WI38 (cell line): ENCODE data around the gene TMEM198.

Experiments used
- H3K4me3 ChIP-seq: 2 replicates; pipeline ENCODE4 v1.5.1; 2011; ENCODE audit warnings: low read depth, mild to moderate bottlenecking, control low read depth, low read length
- TF ChIP-seq, protein P1 (sequence below): IDR thresholded peaks from 2 replicates; pipeline ENCODE4 v1.5.1; 2012; ENCODE audit warnings: low read depth, mild to moderate bottlenecking, control low read depth, low read length

TMEM198 gene

DNA sequence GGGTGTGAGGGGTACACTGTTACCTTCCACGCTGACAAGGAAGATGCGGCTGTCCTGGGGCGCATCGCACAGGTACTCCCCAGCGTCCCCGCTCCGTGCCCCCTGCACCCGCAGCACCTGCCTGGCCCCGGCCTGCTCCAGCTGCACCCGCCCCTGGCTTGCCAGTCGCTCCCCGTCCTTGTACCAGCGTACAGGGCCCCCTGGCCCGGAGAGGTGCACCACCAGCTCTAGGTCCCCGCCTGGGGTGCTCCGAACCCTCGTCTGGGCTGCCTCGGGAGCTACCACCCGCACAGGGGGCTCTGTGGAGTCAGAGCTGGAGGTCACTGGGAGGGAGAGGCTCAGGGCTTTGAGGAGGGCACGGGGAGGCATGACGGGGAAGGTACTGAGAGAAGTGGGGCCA is 13.5 kb downstream of the TMEM198 start:
- no peak overlapping the region for H3K4me3 ChIP-seq
- TF ChIP-seq, protein P1, sequence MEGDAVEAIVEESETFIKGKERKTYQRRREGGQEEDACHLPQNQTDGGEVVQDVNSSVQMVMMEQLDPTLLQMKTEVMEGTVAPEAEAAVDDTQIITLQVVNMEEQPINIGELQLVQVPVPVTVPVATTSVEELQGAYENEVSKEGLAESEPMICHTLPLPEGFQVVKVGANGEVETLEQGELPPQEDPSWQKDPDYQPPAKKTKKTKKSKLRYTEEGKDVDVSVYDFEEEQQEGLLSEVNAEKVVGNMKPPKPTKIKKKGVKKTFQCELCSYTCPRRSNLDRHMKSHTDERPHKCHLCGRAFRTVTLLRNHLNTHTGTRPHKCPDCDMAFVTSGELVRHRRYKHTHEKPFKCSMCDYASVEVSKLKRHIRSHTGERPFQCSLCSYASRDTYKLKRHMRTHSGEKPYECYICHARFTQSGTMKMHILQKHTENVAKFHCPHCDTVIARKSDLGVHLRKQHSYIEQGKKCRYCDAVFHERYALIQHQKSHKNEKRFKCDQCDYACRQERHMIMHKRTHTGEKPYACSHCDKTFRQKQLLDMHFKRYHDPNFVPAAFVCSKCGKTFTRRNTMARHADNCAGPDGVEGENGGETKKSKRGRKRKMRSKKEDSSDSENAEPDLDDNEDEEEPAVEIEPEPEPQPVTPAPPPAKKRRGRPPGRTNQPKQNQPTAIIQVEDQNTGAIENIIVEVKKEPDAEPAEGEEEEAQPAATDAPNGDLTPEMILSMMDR, result no peak

DNA sequence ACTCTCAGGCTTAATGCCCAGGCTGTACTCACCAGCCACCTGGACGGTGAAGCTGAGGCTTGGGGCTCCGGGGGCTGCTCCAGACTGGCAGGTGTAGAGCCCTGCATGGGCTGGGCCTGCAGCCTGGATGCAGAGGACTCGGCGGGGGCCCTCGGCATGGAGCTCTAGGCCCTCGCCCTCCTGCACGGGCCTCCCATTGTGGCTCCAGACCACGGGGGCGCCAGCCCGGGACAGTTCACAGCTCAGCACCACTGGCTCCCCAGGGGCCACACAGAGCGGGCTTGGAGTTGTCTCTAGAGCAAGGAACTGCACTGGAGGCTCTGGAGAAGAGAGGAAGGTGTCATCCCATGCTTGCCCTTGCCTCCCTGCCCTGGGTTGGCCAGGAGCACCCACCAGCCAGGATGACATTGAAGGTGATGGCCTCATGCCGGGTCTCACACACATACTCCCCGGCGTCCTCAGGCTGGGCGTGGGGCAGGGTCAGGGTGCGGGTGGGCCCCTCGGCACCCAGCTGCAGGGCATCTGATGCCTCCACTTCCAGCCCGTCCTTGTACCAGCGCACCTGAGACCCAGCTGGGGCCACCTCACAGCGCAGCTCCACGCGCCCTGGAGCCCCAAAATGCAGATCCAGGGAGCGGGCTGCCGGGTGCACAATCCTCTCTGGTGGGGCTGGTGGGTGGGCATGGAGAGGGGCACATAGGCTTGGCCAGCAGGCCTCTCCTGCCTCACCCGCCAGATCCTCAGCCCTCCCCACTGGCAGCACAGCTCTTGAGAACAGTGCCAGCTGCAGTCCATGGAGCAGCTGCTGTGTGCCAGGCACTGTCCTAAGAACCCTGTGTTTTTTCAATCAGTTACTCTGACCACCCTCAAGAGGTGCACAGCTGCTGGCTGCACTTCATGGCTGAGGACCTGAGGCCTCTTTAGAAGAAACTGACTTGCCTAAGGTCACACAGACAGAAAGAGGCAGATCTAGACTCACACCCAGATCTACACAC is 14.3 kb downstream of the TMEM198 start:
- TF ChIP-seq, protein P1, result no peak
- no peak overlapping the region for H3K4me3 ChIP-seq

DNA sequence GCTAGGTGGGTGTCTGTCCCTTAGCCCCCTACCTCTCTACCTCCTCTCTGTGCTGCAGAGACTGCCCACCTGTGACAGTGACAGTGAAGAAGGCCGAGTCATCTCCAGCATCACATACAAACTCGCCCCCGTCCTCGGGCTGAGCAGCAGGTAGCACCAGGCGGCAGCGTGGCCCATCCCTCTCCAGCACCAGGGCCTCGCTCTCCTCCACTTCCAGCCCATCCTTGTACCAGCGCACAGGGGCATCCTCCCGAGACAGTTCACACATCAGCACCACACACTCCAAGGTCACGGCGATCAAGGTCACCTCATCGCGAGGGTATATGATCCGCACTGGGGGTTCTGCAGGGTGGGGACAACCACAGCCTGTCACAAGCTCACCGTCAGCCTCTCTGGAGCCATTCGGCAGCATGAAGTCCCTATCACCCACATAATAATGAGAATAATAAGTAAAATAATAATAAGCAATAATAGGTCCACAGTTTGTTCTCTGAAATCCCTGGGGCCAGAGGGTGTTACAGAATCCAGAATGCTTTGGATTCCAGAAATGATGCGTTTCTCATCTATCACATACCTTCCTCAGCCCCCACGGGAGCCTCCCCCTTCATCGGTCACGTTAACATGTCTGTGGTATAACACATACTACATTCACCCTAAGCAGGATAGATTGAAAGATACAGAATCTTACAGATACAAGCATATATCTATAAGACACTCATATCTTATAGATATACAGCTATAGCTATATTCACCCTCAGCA is 15.5 kb downstream of the TMEM198 start:
- TF ChIP-seq, protein P1, result no peak
- no peak overlapping the region for H3K4me3 ChIP-seq

DNA sequence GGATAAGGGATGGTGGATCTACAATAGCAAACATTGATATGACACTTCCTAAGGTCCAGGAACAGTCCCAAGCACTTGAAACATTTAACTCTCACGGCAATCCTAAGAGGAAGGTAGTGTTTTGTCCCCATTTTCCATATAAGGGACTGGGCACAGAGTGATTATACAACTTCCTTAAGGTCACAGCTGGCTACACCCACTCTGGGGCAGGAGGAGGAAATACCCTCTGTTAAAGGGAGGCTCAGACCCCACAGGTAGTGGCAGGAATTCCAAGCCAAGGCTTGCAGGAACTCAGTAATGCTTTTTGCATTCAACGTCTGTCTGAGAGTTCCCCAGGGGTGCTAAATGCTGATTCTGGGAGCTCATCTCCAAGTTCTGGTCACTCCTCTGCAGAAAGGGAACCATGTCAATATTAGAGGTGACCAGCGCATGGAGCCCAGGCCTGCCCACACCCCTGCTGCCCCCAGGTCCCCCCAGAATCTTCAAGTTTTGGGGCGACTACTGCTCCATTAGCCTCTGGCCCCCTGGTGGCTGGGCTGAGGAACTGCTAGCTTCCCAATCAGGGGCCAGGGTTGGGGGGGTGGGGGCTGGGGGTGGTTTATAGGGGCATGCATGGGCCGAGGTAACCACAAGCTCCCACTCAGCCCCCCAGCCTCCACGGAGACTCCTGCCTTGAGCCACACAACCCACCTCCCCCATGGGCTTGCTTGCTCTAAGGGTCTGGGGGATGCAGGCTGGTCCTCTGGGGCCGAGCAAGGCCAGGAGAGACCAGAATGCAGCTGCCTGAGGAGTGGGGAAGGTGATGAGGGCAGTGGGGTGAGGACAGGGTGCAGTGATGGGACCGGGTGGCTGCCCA is 16.4 kb downstream of the TMEM198 start:
- TF ChIP-seq, protein P1, result peak; percentile 78
- H3K4me3 ChIP-seq, result no peak overlapping the region

DNA sequence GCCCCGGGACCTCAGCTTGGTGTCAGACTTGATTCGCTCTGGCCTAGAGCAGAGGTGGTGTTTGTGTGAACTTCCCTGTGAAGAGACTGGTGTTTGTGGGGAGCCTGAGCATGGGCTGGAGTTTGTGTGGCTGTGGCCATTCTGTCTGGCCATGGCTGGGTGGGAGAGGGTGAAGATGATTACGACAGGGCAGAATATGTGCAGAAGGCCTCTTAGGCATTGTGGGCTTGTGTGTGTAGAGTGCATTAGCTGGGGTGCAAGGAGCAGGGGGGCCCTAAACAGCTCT is 17.0 kb downstream of the TMEM198 start:
- TF ChIP-seq, protein P1, result no peak
- no peak overlapping the region for H3K4me3 ChIP-seq

DNA sequence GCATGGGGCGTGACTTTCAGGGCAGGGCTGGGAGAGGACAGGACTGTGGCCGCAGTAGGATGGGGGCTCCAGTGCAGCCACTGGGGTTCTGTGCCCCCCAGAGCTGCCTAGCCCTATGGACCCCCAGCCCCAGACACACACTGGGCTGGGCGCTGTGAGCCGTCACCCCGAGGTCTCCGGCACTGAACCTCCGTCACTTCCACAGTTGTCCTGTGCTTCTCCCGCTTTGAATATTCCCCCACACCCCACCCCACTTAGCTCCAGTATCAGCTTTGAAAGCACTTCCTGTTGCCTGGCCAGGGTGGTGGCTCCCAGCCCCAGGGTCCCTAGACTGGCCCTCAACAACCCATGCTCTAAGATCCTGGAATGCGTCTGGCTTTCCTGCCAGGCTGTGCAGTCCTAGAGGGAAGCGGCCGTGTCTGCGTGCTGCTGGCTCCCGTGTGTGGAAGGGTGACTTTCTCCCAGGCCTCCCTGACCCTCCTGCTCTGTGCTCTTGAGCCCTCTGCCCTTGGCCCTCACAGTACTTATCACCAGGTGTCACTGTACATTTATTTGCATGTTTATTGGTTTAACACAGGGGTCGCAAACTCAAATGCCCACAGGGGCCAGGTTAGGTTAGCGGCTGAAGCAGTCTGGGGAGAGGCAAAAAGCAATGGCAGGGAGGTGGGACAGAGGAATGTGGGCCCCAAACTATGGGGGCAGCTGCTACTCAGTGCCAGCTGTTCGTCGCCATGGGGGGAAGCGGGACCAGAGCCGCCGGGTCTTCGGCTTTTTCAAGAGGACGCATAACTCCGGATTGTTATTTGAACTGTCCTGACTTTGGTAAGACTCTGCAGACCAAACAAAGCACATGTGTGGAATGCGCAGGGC is 17.6 kb downstream of the TMEM198 start:
- TF ChIP-seq, protein P1, result no peak
- H3K4me3 ChIP-seq, result no peak overlapping the region
